Ishikawa (cell line): ENCODE measurements around the gene KCNT1.

ENCODE experiments used
- CEBPB ChIP-seq: IDR thresholded peaks from 2 replicates; pipeline ENCODE4 v1.6.1; 2012
- CREB1 ChIP-seq: IDR thresholded peaks from 2 replicates; pipeline ENCODE4 v1.6.1; 2012; ENCODE audit warnings: low read depth
- EGR1 ChIP-seq: IDR thresholded peaks from 2 replicates; pipeline ENCODE4 v1.6.1; 2012
- EP300 ChIP-seq: IDR thresholded peaks from 2 replicates; pipeline ENCODE4 v1.6.1; 2012; ENCODE audit warnings: borderline replicate concordance
- FOXM1 ChIP-seq: IDR thresholded peaks from 2 replicates; pipeline ENCODE4 v1.6.1; 2012; ENCODE audit warnings: low read depth, borderline replicate concordance
- MAX ChIP-seq: IDR thresholded peaks from 2 replicates; pipeline ENCODE4 v1.6.1; 2012
- NFIC ChIP-seq: IDR thresholded peaks from 2 replicates; pipeline ENCODE4 v1.6.1; 2012
- RAD21 ChIP-seq: IDR thresholded peaks from 2 replicates; pipeline ENCODE4 v1.6.1; 2012; ENCODE audit warnings: low read depth
- REST ChIP-seq: IDR thresholded peaks from 2 replicates; pipeline ENCODE4 v1.6.1; 2012; ENCODE audit warnings: low read depth, mild to moderate bottlenecking
- TAF1 ChIP-seq: IDR thresholded peaks from 2 replicates; pipeline ENCODE4 v1.6.1; 2012; ENCODE audit warnings: low read depth, mild to moderate bottlenecking
- TCF12 ChIP-seq: IDR thresholded peaks from 2 replicates; pipeline ENCODE4 v1.6.1; 2012; ENCODE audit warnings: low read depth
- TEAD4 ChIP-seq: IDR thresholded peaks from 2 replicates; pipeline ENCODE4 v1.6.1; 2012
- USF1 ChIP-seq: IDR thresholded peaks from 2 replicates; pipeline ENCODE4 v1.6.1; 2012
- YY1 ChIP-seq: IDR thresholded peaks from 2 replicates; pipeline ENCODE4 v1.6.1; 2012; ENCODE audit warnings: low read depth
- ZBTB7A ChIP-seq: IDR thresholded peaks from 2 replicates; pipeline ENCODE4 v1.6.1; 2012; ENCODE audit warnings: low read depth

KCNT1 gene

GRCh38 chr9:135664801-135665794 is 36.9 kb upstream of the KCNT1 start:
- no peak for TF ChIP-seq REST
- TF ChIP-seq ZBTB7A, result no peak
- TF ChIP-seq MAX, result no peak
- TF ChIP-seq CEBPB, result no peak
- TF ChIP-seq CREB1, result no peak
- TF ChIP-seq EGR1, result no peak
- no peak for TF ChIP-seq NFIC
- no peak for TF ChIP-seq TEAD4
- TF ChIP-seq USF1, result no peak
- no peak for TF ChIP-seq TCF12
- TF ChIP-seq EP300, result no peak
- no peak for TF ChIP-seq TAF1
- TF ChIP-seq YY1, result no peak
- no peak for TF ChIP-seq FOXM1
- no peak for TF ChIP-seq RAD21

GRCh38 chr9:135665795-135666189 is 36.2 kb upstream of the KCNT1 start:
- no peak for TF ChIP-seq RAD21
- TF ChIP-seq TCF12, result no peak
- no peak for TF ChIP-seq YY1
- no peak for TF ChIP-seq USF1
- TF ChIP-seq TAF1, result no peak
- no peak for TF ChIP-seq CEBPB
- no peak for TF ChIP-seq MAX
- no peak for TF ChIP-seq FOXM1
- TF ChIP-seq CREB1, result no peak
- TF ChIP-seq EP300, result no peak
- TF ChIP-seq NFIC, result no peak
- no peak for TF ChIP-seq EGR1
- TF ChIP-seq ZBTB7A, result no peak
- TF ChIP-seq TEAD4, result no peak
- no peak for TF ChIP-seq REST

GRCh38 chr9:135666534-135667462 is 35.2 kb upstream of the KCNT1 start:
- TF ChIP-seq CEBPB (no peak), TEAD4 (no peak), NFIC (no peak), ZBTB7A (no peak), TAF1 (no peak), MAX (no peak), CREB1 (no peak), EP300 (no peak), RAD21 (no peak), EGR1 (no peak), USF1 (no peak), FOXM1 (no peak), REST (no peak), TCF12 (no peak), YY1 (no peak)
